OCI-LY1 (cell line): ENCODE measurements around the gene GMCL2.

Experiments used
- EZH2 ChIP-seq: fragments of 200-600 bp; sonication (generic), shearing (Covaris generic); IDR thresholded peaks from 2 replicates; pipeline ENCODE4 v1.8.0; 2017; ENCODE audit warnings: borderline replicate concordance, mixed run types, mild to moderate bottlenecking, antibody characterized with exemption, low read length, moderate library complexity, mixed read lengths
- TF ChIP-seq, protein P1 (sequence below): fragments of 200-600 bp; sonication (generic), shearing (Covaris generic); IDR thresholded peaks from 2 replicates; pipeline ENCODE4 v1.5.1; 2017; ENCODE audit warnings: mild to moderate bottlenecking, antibody characterized with exemption, low read length, moderate library complexity, mixed read lengths

DNA sequence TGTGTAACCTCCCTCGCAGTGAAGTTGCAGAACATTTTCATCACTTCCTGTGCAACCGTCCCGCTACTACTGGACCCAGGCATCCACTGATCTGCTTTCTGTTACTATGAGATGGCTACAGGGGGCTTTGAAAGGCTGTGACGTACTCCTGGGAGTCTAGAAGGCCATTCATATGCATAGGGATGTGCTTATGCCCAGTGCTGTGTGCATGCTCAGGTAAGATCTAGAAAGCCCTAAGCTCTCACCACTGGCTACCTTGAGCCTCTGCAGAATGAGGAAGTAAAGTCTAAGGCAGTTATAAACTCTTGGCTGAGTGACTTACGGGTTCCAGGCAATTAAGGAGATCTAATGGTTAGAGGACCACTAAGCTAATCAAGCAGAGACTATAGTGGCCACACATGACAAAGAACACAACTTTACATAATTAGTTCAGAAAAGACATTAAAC lies 28.9 kb upstream of the GMCL2 start:
- TF ChIP-seq, protein P1, sequence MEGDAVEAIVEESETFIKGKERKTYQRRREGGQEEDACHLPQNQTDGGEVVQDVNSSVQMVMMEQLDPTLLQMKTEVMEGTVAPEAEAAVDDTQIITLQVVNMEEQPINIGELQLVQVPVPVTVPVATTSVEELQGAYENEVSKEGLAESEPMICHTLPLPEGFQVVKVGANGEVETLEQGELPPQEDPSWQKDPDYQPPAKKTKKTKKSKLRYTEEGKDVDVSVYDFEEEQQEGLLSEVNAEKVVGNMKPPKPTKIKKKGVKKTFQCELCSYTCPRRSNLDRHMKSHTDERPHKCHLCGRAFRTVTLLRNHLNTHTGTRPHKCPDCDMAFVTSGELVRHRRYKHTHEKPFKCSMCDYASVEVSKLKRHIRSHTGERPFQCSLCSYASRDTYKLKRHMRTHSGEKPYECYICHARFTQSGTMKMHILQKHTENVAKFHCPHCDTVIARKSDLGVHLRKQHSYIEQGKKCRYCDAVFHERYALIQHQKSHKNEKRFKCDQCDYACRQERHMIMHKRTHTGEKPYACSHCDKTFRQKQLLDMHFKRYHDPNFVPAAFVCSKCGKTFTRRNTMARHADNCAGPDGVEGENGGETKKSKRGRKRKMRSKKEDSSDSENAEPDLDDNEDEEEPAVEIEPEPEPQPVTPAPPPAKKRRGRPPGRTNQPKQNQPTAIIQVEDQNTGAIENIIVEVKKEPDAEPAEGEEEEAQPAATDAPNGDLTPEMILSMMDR = no peak
- TF ChIP-seq EZH2 = no peak
